HG02759 (cell line): ENCODE measurements around the gene CCDC82.

ENCODE experiments used
- ATAC-seq: cut with Tn5 transposase; IDR thresholded peaks from one replicate; pipeline ENCODE4 v1.9.1; 2021; ENCODE audit warnings: mild to moderate bottlenecking, moderate library complexity; ENCODE audit not compliant: unreplicated experiment

The CCDC82 gene

GRCh38 chr11:96309016-96309642 is 80.6 kb downstream of the CCDC82 start:
- no peak for ATAC-seq

GRCh38 chr11:96307776-96308140 is 82.0 kb downstream of the CCDC82 start:
- ATAC-seq: no peak

DNA sequence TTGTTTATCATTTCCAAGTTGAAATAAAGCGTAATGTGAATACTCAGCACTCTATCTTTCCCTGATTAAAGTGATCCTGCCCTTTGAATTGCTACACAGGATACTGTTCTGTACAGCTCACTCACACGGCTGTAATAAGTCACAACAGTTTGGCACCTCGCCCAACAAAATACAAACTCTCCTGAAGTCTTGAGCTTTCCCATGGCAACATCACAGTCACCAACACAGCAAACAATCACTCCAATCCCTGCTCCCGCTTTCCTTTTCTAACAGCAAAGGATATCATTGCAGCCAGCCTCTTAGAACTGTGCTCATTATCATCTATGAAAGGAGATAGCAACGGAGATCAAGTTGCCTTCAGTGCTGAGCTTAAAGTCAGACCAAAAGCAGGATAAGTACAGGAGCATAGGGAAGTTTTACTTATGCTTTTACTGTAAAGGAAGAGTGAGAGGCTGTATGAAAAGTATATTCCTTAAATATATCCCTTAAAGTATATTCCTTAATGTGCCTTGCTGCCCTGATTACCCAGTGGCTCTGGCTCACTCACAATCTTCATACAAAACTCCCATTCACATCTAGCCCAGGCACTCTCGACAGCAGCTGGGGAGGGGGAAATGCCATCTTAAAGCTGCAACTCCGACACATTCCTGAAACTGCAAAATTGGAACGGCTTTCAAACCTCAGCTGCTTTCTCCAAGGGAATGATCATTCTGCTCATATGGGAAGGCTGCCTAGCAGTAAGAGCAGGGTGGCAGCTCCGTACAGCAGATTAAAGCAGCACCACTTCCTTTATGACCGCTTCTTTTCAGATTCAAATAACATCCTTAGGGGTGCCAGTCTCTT is 82.6 kb downstream of the CCDC82 start:
- no peak for ATAC-seq

GRCh38 chr11:96306600-96306932 is 83.1 kb downstream of the CCDC82 start:
- ATAC-seq: no peak

DNA sequence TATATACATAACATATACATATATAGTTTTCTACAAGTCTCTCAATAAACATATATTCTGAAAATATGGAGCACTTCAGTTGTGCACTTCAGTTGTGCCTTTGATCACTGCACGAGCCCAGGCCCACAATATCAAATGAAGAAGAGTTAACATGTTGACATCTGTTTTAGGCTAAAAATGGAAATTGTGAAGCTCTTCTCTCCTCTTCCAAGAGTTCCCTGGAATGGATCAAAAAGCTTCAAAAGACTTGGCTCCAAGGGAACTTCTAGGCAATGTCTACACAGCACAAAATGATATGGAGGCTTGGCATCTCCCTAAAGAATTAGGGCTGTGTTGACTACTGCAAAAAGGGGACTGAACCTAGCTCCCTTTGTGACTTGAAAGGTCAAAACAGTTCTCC is 83.6 kb downstream of the CCDC82 start:
- no peak for ATAC-seq

DNA sequence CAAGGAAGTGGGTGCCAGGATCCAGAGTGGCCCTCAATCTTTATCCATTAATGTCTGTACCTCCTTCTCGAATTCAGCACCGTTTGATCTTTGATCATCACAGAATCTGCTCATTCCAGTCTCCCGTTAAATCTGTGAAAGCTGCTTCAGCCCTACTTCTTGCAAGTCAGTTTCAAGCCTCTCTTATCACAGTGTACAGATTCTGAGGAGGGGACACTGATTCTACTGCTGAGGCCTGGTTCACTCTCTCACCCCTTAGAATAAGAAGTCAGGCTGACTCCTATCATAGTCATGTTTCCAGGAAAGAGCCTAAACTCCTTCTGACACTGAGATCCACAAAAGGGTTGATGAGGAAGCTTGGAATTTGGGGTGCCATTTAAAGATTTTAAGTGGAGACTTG is 85.7 kb downstream of the CCDC82 start:
- ATAC-seq: no peak

DNA sequence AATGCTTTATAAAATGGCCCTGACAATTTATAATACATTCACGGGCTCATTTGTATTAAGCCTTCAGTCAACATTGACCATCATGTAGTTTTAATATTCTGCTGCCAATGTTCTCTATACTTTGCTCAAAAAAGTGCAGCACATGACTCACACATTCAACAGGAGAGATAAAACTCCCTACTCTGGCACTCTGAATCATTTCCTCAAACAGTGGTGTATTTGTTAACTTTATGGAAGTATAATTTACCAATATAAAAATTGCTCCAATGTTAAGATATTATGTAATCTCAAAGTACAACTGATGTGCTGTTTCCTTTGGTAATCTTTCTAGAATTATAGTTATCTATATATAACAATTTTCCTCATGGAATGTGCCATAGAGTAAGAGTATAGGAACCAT is 86.6 kb downstream of the CCDC82 start:
- ATAC-seq: no peak
